A549 (cell line): ENCODE measurements around the gene PBXIP1.

Experiments
- ELK1 ChIP-seq: fragments of 150-350 bp; IDR thresholded peaks from 2 replicates; pipeline ENCODE4 v1.6.1; 2014; ENCODE audit warnings: low read depth, mild to moderate bottlenecking, low read length
- NR3C1 ChIP-seq: fragments of >200 bp; sonication (Bioruptor Twin); formaldehyde crosslinking; IDR thresholded peaks from 3 replicates; pipeline ENCODE4 v1.6.1; 2017
- POLR2A ChIP-seq: IDR thresholded peaks from 2 replicates; pipeline ENCODE4 v1.6.1; 2012; ENCODE audit warnings: mild to moderate bottlenecking, low read length
- RAD21 ChIP-seq, 2 experiments: fragments of >200 bp in 1 of 2; sonication (Bioruptor Twin) in 1 of 2; formaldehyde crosslinking in 1 of 2; IDR thresholded peaks in 1 of 2; conservative IDR thresholded peaks in 1 of 2; 2 replicates in 1 of 2; 3 replicates in 1 of 2; pipeline ENCODE4 v1.6.1; 2012 to 2018; ENCODE audit warnings: inconsistent platforms in 1 of 2
- SREBF2 ChIP-seq: fragments of 450-650 bp; IDR thresholded peaks from 2 replicates; pipeline ENCODE4 v1.6.1; 2014; ENCODE audit warnings: mild to moderate bottlenecking, moderate library complexity

GRCh38 chr1:154896771-154897286, 59.1 kb downstream of the PBXIP1 start:
- TF ChIP-seq POLR2A (no peak), RAD21 (conservative IDR thresholded peaks at IDR 0.05 in 1 of 2, IDR thresholded peaks at IDR 0.05 in 1 of 2) (no peak), SREBF2 (no peak), ELK1 (no peak), NR3C1 (no peak)
